SK-N-SH treated with all-trans-retinoic acid at 6 μM for 48 hours (cell line): ENCODE data around the gene LRCH1.

ENCODE experiments used
- ATAC-seq: fragments of 200-7000 bp; cut with Tn5 transposase; 3 replicates; pipeline ENCODE4 v1.9.1; 2020; ENCODE audit warnings: mild to moderate bottlenecking, moderate library complexity
- ARNTL ChIP-seq: fragments of 450-650 bp; formaldehyde crosslinking; IDR thresholded peaks from 2 replicates; pipeline ENCODE4 v1.5.0; 2020; ENCODE audit warnings: low read depth, mild to moderate bottlenecking, moderate library complexity, borderline replicate concordance
- BACH2 ChIP-seq: fragments of 250-450 bp; sonication (Bioruptor Pico); IDR thresholded peaks from 2 replicates; pipeline ENCODE4 v1.9.0; 2021; ENCODE audit warnings: mild to moderate bottlenecking, borderline replicate concordance
- CREB5 ChIP-seq: fragments of 250-450 bp; sonication (Bioruptor Pico); IDR thresholded peaks from 2 replicates; pipeline ENCODE4 v1.5.1; 2020; ENCODE audit warnings: low read depth, mild to moderate bottlenecking, moderate library complexity
- CSDC2 ChIP-seq: fragments of 250-450 bp; sonication (Bioruptor Pico); IDR thresholded peaks from 2 replicates; pipeline ENCODE4 v1.5.0; 2020; ENCODE audit warnings: mild to moderate bottlenecking, moderate library complexity
- CSRNP3 ChIP-seq: fragments of 250-450 bp; sonication (Bioruptor Pico); IDR thresholded peaks from 2 replicates; pipeline ENCODE4 v1.5.1; 2021; ENCODE audit warnings: mild to moderate bottlenecking, moderate library complexity
- ESRRG ChIP-seq: fragments of 250-450 bp; sonication (Bioruptor Pico); IDR thresholded peaks from 2 replicates; pipeline ENCODE4 v1.6.1; 2021; ENCODE audit warnings: mild to moderate bottlenecking
- GLIS3 ChIP-seq: fragments of 250-450 bp; sonication (Bioruptor Pico); IDR thresholded peaks from 2 replicates; pipeline ENCODE4 v1.5.0; 2020; ENCODE audit warnings: mild to moderate bottlenecking, moderate library complexity
- ISL1 ChIP-seq: fragments of 250-450 bp; sonication (Bioruptor Pico); IDR thresholded peaks from 2 replicates; pipeline ENCODE4 v2.1.2; 2022; ENCODE audit warnings: mild to moderate bottlenecking, moderate library complexity
- OSR1 ChIP-seq: fragments of 250-450 bp; sonication (Bioruptor Pico); IDR thresholded peaks from 2 replicates; pipeline ENCODE4 v1.8.0; 2022; ENCODE audit warnings: moderate library complexity, mild to moderate bottlenecking, inconsistent platforms
- PATZ1 ChIP-seq: fragments of 250-450 bp; sonication (Bioruptor Pico); IDR thresholded peaks from 2 replicates; pipeline ENCODE4 v1.8.0; 2020; ENCODE audit warnings: mild to moderate bottlenecking, moderate library complexity, borderline replicate concordance
- POU6F1 ChIP-seq: fragments of 250-450 bp; sonication (Bioruptor Pico); IDR thresholded peaks from 2 replicates; pipeline ENCODE4 v1.8.0; 2021; ENCODE audit warnings: low read depth, mild to moderate bottlenecking, moderate library complexity, borderline replicate concordance
- RARB ChIP-seq: fragments of 250-450 bp; sonication (Bioruptor Pico); IDR thresholded peaks from 2 replicates; pipeline ENCODE4 v1.8.0; 2021; ENCODE audit warnings: mild to moderate bottlenecking, moderate library complexity
- SNAI2 ChIP-seq: fragments of 250-450 bp; sonication (Bioruptor Pico); IDR thresholded peaks from 2 replicates; pipeline ENCODE4 v1.5.0; 2020; ENCODE audit warnings: mild to moderate bottlenecking, moderate library complexity
- TOX ChIP-seq: fragments of 250-450 bp; sonication (Bioruptor Pico); IDR thresholded peaks from 2 replicates; pipeline ENCODE4 v1.8.0; 2021; ENCODE audit warnings: mild to moderate bottlenecking, moderate library complexity, borderline replicate concordance
- TSHZ2 ChIP-seq: fragments of 250-450 bp; sonication (Bioruptor Pico); IDR thresholded peaks from 2 replicates; pipeline ENCODE4 v1.5.0; 2020; ENCODE audit warnings: mild to moderate bottlenecking, moderate library complexity
- ZC3H10 ChIP-seq: fragments of 250-450 bp; sonication (Bioruptor Pico); IDR thresholded peaks from 2 replicates; pipeline ENCODE4 v1.5.1; 2021; ENCODE audit warnings: mild to moderate bottlenecking, moderate library complexity
- ZFP3 ChIP-seq: fragments of 250-450 bp; sonication (Bioruptor Pico); IDR thresholded peaks from 2 replicates; pipeline ENCODE4 v1.5.0; 2020; ENCODE audit warnings: mild to moderate bottlenecking, moderate library complexity
- ZNF565 ChIP-seq: fragments of 450-650 bp; formaldehyde crosslinking; conservative IDR thresholded peaks from 2 replicates; pipeline ENCODE4 v1.5.0; 2020; ENCODE audit warnings: low read depth, mild to moderate bottlenecking, moderate library complexity
- ZNF70 ChIP-seq: fragments of 450-650 bp; formaldehyde crosslinking; IDR thresholded peaks from 2 replicates; pipeline ENCODE4 v1.5.0; 2020; ENCODE audit warnings: mild to moderate bottlenecking, moderate library complexity

The LRCH1 gene

GRCh38 chr13:46596466-46596865, 43.5 kb downstream of the LRCH1 start (continued):
- TF ChIP-seq ZFP3 = no peak
- TF ChIP-seq GLIS3 (CRISPR knock-in tag) = no peak

- ATAC-seq = no peak
- no peak for TF ChIP-seq ZNF565
- no peak for TF ChIP-seq ZNF70 (CRISPR knock-in tag)
- no peak for TF ChIP-seq OSR1
- TF ChIP-seq GLIS3 (CRISPR knock-in tag) = no peak
- no peak for TF ChIP-seq POU6F1 (CRISPR knock-in tag)
- no peak for TF ChIP-seq ESRRG (CRISPR knock-in tag)
- no peak for TF ChIP-seq ISL1 (CRISPR knock-in tag)
- no peak for TF ChIP-seq BACH2 (CRISPR knock-in tag)
- TF ChIP-seq TSHZ2 (CRISPR knock-in tag) = no peak
- TF ChIP-seq ZC3H10 (CRISPR knock-in tag) = no peak
- no peak for TF ChIP-seq RARB (CRISPR knock-in tag)
- TF ChIP-seq CREB5 = no peak
- no peak for TF ChIP-seq SNAI2
- no peak for TF ChIP-seq CSDC2
- no peak for TF ChIP-seq CSRNP3 (CRISPR knock-in tag)
- TF ChIP-seq TOX (CRISPR knock-in tag) = no peak
Measured at GRCh38 chr13:46598140-46598819, 45.3 kb downstream of the LRCH1 start.

GRCh38 chr13:46598820-46599180, 45.8 kb downstream of the LRCH1 start:
- TF ChIP-seq ISL1 (CRISPR knock-in tag) (no peak), TOX (CRISPR knock-in tag) (no peak), SNAI2 (no peak), ZNF565 (no peak), PATZ1 (CRISPR knock-in tag) (no peak), ZFP3 (no peak), ARNTL (no peak), ESRRG (CRISPR knock-in tag) (no peak), GLIS3 (CRISPR knock-in tag) (no peak), POU6F1 (CRISPR knock-in tag) (no peak), ZNF70 (CRISPR knock-in tag) (no peak), RARB (CRISPR knock-in tag) (no peak)
- no peak for ATAC-seq
